Osteoblast (primary cell): ENCODE results near the gene STK32A. TPM values are rescaled to one million over a fixed set of nuclear protein-coding genes. Genes with fewer than 3 reads are reported as not detected.

Experiments used
- DNase-seq: peaks from one replicate; pipeline ENCODE4 v3.0.0; 2011; ENCODE audit warnings: low spot score, mixed read lengths; ENCODE audit not compliant: insufficient read length; ENCODE audit errors: missing footprints
- H2AFZ ChIP-seq: 2 replicates; pipeline ENCODE4 v1.6.0; 2011; ENCODE audit warnings: mild to moderate bottlenecking, low read length
- H3K27ac ChIP-seq: 2 replicates; pipeline ENCODE4 v1.5.1; 2011; ENCODE audit warnings: mild to moderate bottlenecking, low read depth, low read length, moderate library complexity
- H3K27me3 ChIP-seq: 2 replicates; pipeline ENCODE4 v1.6.0; 2012; ENCODE audit warnings: mild to moderate bottlenecking, control low read depth, inconsistent platforms, low read length, moderate library complexity; ENCODE audit not compliant: insufficient read depth
- H3K36me3 ChIP-seq: 2 replicates; pipeline ENCODE4 v1.5.1; 2011; ENCODE audit warnings: mild to moderate bottlenecking, low read length, control low read depth, moderate library complexity; ENCODE audit not compliant: insufficient read depth
- H3K4me1 ChIP-seq: 2 replicates; pipeline ENCODE4 v1.5.1; 2011; ENCODE audit warnings: mild to moderate bottlenecking, low read length, control low read depth, moderate library complexity; ENCODE audit not compliant: insufficient read depth
- H3K4me2 ChIP-seq: 2 replicates; pipeline ENCODE4 v1.6.0; 2011; ENCODE audit warnings: mild to moderate bottlenecking, low read length; ENCODE audit not compliant: insufficient read depth
- H3K4me3 ChIP-seq: fragments of 200-600 bp; sonication (generic); 3 replicates; pipeline ENCODE4 v1.5.1; 2012; ENCODE audit warnings: mild to moderate bottlenecking, low read length, inconsistent platforms; ENCODE audit not compliant: insufficient read depth
- H3K79me2 ChIP-seq: 2 replicates; pipeline ENCODE4 v1.6.0; 2012; ENCODE audit warnings: mild to moderate bottlenecking, low read length, control low read depth, inconsistent platforms; ENCODE audit not compliant: insufficient read depth
- H3K9me3 ChIP-seq: 2 replicates; pipeline ENCODE4 v1.5.1; 2011; ENCODE audit warnings: low read depth, low read length, control low read depth
- H4K20me1 ChIP-seq: 2 replicates; pipeline ENCODE4 v1.6.0; 2012; ENCODE audit warnings: mild to moderate bottlenecking, low read length, control low read depth; ENCODE audit not compliant: insufficient read depth
- CTCF ChIP-seq: IDR thresholded peaks from 2 replicates; pipeline ENCODE4 v1.5.1; 2011; ENCODE audit warnings: mild to moderate bottlenecking, low read depth, low read length, moderate library complexity; ENCODE audit errors: extremely low read depth
- total RNA-seq: library from RNA; depleted of rRNA; stranded (reverse); fragments of >200 nt; gene quantifications from 2 replicates; pipeline ENCODE4 v1.2.3, GENCODE V29; 2012

The STK32A gene
- total RNA-seq, 1 donor = 1.8 TPM

- no peak for TF ChIP-seq CTCF
- DNase-seq = no peak
- Histone ChIP-seq H3K36me3 (peaks cover 38% of the 10 kb centered on the region), H3K4me2 (peak overlapping the region; percentile 25), H4K20me1 (no peaks in the 10 kb centered on the region), H3K27me3 (no peaks in the 10 kb centered on the region), H3K4me3 (no peak overlapping the region), H2AFZ (peak overlapping the region; percentile 2), H3K4me1 (peaks cover 46% of the 10 kb centered on the region), H3K9me3 (no peaks in the 10 kb centered on the region), H3K27ac (peak overlapping the region; percentile 100), H3K79me2 (no peaks in the 10 kb centered on the region)
Measured at GRCh38 chr5:147407094-147407681, 172.4 kb downstream of the STK32A start.

GRCh38 chr5:147408980-147409379 is 174.2 kb downstream of the STK32A start:
- Histone ChIP-seq H3K9me3 (no peaks in the 10 kb centered on the region), H3K36me3 (peaks cover 38% of the 10 kb centered on the region), H2AFZ (no peak overlapping the region), H4K20me1 (no peaks in the 10 kb centered on the region), H3K4me3 (no peak overlapping the region), H3K79me2 (no peaks in the 10 kb centered on the region), H3K27ac (no peak overlapping the region), H3K4me1 (peaks cover 37% of the 10 kb centered on the region), H3K27me3 (no peaks in the 10 kb centered on the region), H3K4me2 (no peak overlapping the region)
- TF ChIP-seq CTCF = no peak
- DNase-seq = no peak

- H3K27ac ChIP-seq = no peak overlapping the region
- no peak overlapping the region for H3K4me2 ChIP-seq
- H3K27me3 ChIP-seq = no peaks in the 10 kb centered on the region
- TF ChIP-seq CTCF = no peak
- no peaks in the 10 kb centered on the region for H3K79me2 ChIP-seq
- H3K4me3 ChIP-seq = no peak overlapping the region
- no peak overlapping the region for H2AFZ ChIP-seq
- DNase-seq = no peak
- H3K36me3 ChIP-seq = peaks cover 37% of the 10 kb centered on the region
- no peaks in the 10 kb centered on the region for H3K9me3 ChIP-seq
- peaks cover 24% of the 10 kb centered on the region for H3K4me1 ChIP-seq
- no peaks in the 10 kb centered on the region for H4K20me1 ChIP-seq
Measured at GRCh38 chr5:147410496-147411358, 175.9 kb downstream of the STK32A start.
